ENCODE measurements around the gene BBS1.
"Not testable (repeated sequence)": the region's sequence is repeated elsewhere in the genome, so short reads cannot be mapped to it uniquely, and the experiment has no call there.

Gene BBS1

DNA sequence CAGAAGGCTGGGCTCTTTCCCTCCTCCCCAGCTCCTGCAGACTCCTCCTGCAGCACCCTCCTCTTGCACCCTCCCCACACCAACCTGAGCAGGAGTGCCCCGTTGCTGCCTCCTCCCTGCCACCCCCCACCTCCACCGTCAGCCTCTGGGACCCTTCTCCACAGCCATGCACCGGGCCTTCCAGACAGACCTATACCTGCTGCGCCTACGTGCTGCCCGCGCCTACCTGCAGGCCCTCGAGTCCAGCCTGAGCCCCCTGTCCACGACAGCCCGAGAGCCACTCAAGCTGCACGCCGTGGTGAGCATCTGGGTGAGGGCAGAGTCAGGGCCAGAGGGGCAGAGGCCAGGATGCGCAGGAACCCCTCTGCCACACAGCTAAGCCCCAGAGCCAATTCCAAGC lies 19.2 kb downstream of the BBS1 start:
- no peak for DNase-seq (ENCODE audit: low read depth)
- no peak overlapping the region for H3K4me3 ChIP-seq (ENCODE audit: low read length)
- TF ChIP-seq, protein P1, sequence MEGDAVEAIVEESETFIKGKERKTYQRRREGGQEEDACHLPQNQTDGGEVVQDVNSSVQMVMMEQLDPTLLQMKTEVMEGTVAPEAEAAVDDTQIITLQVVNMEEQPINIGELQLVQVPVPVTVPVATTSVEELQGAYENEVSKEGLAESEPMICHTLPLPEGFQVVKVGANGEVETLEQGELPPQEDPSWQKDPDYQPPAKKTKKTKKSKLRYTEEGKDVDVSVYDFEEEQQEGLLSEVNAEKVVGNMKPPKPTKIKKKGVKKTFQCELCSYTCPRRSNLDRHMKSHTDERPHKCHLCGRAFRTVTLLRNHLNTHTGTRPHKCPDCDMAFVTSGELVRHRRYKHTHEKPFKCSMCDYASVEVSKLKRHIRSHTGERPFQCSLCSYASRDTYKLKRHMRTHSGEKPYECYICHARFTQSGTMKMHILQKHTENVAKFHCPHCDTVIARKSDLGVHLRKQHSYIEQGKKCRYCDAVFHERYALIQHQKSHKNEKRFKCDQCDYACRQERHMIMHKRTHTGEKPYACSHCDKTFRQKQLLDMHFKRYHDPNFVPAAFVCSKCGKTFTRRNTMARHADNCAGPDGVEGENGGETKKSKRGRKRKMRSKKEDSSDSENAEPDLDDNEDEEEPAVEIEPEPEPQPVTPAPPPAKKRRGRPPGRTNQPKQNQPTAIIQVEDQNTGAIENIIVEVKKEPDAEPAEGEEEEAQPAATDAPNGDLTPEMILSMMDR (conservative IDR thresholded peaks at IDR 0.05; ENCODE audit: low read length): no peak

DNA sequence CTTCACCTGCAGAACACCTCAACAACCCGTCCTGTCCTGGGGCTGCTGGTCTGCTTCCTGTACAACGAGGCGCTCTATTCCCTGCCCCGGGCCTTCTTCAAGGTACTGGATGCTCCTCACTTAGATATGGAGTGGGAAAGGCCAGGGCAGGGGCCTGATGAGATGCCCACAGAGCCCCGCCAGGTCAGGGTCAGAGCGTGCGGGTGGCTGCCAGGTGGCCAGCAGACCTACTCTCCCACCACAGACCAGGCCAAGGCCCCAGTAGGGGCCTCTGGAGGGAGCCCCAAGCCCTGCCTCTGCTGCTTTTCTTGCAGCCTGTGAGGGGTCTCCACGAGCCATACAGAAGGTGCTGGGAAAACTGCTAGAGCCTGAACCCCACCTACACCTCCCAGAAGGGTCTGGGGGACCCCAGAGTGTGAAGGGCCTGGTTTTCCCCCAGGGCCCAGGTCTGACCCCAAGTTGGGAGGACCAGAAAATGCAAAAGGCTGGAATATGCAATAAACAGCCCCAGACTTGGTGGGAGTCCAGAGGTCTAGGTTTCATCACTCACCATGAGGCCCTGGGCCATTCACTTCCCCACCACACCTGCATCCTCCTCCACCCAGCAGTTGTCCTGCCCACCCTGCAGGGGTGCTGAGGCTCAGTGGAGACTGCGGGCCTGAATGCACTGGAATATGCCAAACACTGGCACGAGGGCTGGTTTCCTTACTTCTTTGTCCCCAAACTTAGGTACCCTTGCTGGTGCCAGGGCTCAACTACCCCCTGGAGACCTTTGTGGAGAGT lies 20.7 kb downstream of the BBS1 start:
- H3K4me3 ChIP-seq (ENCODE audit: low read length): no peak overlapping the region
- DNase-seq (ENCODE audit: low read depth): no peak
- TF ChIP-seq, protein P1 (conservative IDR thresholded peaks at IDR 0.05; ENCODE audit: low read length): no peak

DNA sequence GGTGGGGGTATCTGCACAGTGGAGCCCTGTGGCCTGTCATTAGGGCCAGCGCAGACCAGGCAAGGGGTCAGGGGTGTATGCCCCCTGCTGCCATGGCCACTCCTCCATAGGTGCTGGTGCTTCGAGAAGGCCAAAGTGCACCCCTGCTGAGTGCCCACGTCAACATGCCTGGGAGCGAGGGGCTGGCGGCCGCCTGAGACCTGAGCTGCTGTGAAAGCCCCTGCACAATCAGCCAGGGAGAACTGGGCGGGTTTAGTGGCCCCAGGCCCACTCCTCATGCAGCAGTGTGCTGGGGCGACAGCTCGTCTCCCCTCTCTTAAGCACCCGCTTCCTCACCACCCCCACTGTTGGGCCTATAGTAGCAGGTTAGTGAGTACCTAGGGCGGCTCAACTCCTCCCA lies 21.4 kb downstream of the BBS1 start:
- H3K4me3 ChIP-seq (ENCODE audit: low read length): no peak overlapping the region
- TF ChIP-seq, protein P1 (conservative IDR thresholded peaks at IDR 0.05; ENCODE audit: low read length): no peak
- DNase-seq (ENCODE audit: low read depth): no peak

DNA sequence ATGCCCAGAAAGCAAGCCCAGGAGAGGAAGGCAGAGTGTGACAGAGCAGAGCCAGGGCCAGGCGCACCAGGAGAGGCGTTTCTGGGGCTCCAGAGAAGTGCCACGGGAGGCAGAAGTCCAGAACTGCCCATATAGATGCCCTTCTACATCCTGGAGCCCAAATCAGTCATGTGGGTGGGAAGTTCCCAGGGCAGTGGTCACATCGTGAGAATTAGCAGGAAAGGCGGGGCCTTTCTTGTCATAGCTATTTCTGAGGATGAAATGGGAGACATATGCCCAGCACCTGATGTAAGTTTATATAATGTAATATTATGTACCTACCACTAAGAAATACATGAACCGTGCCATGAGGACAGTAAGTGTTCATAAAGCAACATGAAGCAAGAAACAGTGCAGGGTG lies 22.3 kb downstream of the BBS1 start:
- TF ChIP-seq, protein P1 (conservative IDR thresholded peaks at IDR 0.05; ENCODE audit: low read length): no peak
- no peak overlapping the region for H3K4me3 ChIP-seq (ENCODE audit: low read length)
- DNase-seq (ENCODE audit: low read depth): no peak

DNA sequence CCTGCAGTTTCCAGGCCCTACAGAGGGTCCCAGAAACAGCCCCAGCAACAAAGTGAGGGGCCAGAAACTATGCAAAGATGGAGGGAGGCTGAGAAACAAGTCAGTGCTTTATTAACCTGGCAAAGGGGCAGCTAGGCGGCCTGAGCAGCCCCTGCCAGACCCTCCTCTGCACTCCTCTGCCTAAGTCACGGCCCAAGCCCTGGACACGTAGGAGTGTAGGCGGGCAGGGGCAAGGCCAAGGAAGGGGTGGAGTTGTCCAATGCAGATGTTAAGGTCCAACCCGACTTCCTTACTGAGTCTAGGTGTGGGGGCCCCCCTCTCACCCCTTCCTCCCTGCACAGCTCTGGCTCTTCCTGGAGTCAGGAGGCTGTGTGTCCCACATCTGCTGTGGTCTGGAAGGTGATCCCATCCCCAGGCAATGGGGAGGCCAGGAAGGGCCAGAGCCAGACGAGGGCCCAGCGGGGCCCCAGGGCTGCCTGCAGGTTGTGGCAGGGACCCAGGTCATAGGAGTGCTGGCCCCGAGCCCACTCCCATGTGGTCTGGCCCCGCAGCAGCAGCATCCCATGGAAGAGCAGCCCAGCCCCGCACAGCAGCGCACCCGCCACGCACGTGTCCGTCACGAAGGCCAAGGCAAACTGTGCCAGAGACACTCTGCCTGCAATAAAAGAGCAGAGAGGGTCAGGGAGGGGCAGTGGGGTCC lies 28.9 kb downstream of the BBS1 start:
- no peak for DNase-seq (ENCODE audit: low read depth)
- TF ChIP-seq, protein P1 (conservative IDR thresholded peaks at IDR 0.05; ENCODE audit: low read length): no peak
- H3K4me3 ChIP-seq (ENCODE audit: low read length): no peak overlapping the region

DNA sequence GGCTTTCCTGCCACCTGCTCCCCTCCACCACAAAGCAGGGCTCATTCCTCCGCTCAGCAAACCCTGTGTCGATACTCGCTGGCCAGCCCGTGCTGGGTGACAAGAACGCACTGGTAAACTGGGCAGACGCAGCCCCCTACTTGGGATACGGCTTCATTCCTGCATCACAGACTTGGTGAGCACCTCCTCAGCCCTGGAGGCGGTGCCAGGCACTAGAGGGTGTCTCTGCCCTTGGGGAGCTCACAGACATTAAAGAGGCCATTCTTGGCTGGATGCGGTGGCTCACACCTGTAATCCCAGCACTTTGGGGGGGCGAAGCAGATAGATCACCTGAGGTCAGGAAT lies 29.4 kb downstream of the BBS1 start:
- H3K4me3 ChIP-seq (ENCODE audit: low read length): no peak overlapping the region
- TF ChIP-seq, protein P1 (conservative IDR thresholded peaks at IDR 0.05; ENCODE audit: low read length): no peak

DNA sequence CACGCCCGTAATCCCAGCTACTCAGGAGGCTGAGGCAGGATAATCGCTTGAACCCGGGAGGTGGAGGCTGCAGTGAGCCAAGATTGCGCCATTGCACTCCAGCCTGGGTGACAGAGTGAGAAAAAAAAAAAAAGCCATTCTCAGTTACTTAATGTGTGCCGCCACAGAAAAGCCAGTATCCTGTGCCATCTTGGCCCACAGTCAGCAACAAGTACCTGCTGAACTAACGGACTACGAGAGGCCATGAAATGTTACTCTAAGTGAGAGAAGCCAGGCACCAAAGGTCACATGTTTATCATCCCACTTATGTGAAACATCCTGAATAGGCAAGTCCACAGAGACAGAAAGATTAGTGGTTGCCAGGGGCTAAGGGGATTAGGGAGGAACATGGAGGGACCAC lies 30.2 kb downstream of the BBS1 start:
- not testable (repeated sequence) for DNase-seq (ENCODE audit: low read depth); H3K4me3 ChIP-seq (ENCODE audit: low read length)

More for the DNA sequence above, 29.4 kb downstream of the BBS1 start:
- no peak for DNase-seq (ENCODE audit: low read depth)

Measured in AG10803 (cell line).